SU-DHL-6 (cell line): ENCODE data around the gene JPH3.

ENCODE experiments used
- EZH2phosphoT487 ChIP-seq: fragments of 200-600 bp; sonication (generic), shearing (Covaris generic); conservative IDR thresholded peaks from 2 replicates; pipeline ENCODE4 v1.6.1; 2018; ENCODE audit warnings: mild to moderate bottlenecking, antibody characterized with exemption, low read length, moderate library complexity, mixed read lengths
- TF ChIP-seq, protein P1 (sequence below): fragments of 200-600 bp; sonication (generic); IDR thresholded peaks from one replicate; pipeline ENCODE4 v1.5.1; 2017; ENCODE audit warnings: antibody characterized with exemption, mild to moderate bottlenecking, low read length, moderate library complexity; ENCODE audit not compliant: insufficient read depth, poor library complexity, severe bottlenecking

- no peak for TF ChIP-seq EZH2phosphoT487
- TF ChIP-seq, protein P1, sequence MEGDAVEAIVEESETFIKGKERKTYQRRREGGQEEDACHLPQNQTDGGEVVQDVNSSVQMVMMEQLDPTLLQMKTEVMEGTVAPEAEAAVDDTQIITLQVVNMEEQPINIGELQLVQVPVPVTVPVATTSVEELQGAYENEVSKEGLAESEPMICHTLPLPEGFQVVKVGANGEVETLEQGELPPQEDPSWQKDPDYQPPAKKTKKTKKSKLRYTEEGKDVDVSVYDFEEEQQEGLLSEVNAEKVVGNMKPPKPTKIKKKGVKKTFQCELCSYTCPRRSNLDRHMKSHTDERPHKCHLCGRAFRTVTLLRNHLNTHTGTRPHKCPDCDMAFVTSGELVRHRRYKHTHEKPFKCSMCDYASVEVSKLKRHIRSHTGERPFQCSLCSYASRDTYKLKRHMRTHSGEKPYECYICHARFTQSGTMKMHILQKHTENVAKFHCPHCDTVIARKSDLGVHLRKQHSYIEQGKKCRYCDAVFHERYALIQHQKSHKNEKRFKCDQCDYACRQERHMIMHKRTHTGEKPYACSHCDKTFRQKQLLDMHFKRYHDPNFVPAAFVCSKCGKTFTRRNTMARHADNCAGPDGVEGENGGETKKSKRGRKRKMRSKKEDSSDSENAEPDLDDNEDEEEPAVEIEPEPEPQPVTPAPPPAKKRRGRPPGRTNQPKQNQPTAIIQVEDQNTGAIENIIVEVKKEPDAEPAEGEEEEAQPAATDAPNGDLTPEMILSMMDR = no peak
Observed at GRCh38 chr16:87682852-87683399, 80.6 kb downstream of the JPH3 start.
